GM06990 (cell line): Measurements from ENCODE around the gene STEAP3.

Experiments
- DNase-seq: peaks from one replicate; pipeline ENCODE4 v3.0.0-alpha.2; 2011; ENCODE audit not compliant: insufficient read length; ENCODE audit errors: extremely low read depth
- H3K27me3 ChIP-seq: replicated peaks from 2 replicates; pipeline ENCODE4 v1.6.0; 2011; ENCODE audit warnings: low read length; ENCODE audit not compliant: control insufficient read depth, insufficient read depth
- H3K36me3 ChIP-seq: 2 replicates; pipeline ENCODE4 v1.5.1; 2011; ENCODE audit warnings: low read length; ENCODE audit not compliant: control insufficient read depth, insufficient read depth
- H3K4me3 ChIP-seq: replicated peaks from 2 replicates; pipeline ENCODE4 v1.5.1; 2011; ENCODE audit warnings: low read depth, mild to moderate bottlenecking, control low read depth, low read length
- TF ChIP-seq, protein P1 (sequence below): IDR thresholded peaks from 2 replicates; pipeline ENCODE4 v1.5.1; 2011; ENCODE audit warnings: low read length, control low read depth, mild to moderate bottlenecking, inconsistent platforms; ENCODE audit not compliant: insufficient read depth, poor library complexity, severe bottlenecking

STEAP3 gene

GRCh38 chr2:119283873-119284331, 60.3 kb downstream of the STEAP3 start:
- no peak overlapping the region for H3K4me3 ChIP-seq
- TF ChIP-seq, protein P1, sequence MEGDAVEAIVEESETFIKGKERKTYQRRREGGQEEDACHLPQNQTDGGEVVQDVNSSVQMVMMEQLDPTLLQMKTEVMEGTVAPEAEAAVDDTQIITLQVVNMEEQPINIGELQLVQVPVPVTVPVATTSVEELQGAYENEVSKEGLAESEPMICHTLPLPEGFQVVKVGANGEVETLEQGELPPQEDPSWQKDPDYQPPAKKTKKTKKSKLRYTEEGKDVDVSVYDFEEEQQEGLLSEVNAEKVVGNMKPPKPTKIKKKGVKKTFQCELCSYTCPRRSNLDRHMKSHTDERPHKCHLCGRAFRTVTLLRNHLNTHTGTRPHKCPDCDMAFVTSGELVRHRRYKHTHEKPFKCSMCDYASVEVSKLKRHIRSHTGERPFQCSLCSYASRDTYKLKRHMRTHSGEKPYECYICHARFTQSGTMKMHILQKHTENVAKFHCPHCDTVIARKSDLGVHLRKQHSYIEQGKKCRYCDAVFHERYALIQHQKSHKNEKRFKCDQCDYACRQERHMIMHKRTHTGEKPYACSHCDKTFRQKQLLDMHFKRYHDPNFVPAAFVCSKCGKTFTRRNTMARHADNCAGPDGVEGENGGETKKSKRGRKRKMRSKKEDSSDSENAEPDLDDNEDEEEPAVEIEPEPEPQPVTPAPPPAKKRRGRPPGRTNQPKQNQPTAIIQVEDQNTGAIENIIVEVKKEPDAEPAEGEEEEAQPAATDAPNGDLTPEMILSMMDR, result no peak
- H3K27me3 ChIP-seq, result no peaks in the 10 kb centered on the region
- no peak for DNase-seq
- no peaks in the 10 kb centered on the region for H3K36me3 ChIP-seq

- no peak for DNase-seq
- H3K4me3 ChIP-seq, result no peak overlapping the region
- TF ChIP-seq, protein P1, result no peak
These were observed 63.0 kb downstream of the STEAP3 start for GRCh38 chr2:119286661-119287060.

DNA sequence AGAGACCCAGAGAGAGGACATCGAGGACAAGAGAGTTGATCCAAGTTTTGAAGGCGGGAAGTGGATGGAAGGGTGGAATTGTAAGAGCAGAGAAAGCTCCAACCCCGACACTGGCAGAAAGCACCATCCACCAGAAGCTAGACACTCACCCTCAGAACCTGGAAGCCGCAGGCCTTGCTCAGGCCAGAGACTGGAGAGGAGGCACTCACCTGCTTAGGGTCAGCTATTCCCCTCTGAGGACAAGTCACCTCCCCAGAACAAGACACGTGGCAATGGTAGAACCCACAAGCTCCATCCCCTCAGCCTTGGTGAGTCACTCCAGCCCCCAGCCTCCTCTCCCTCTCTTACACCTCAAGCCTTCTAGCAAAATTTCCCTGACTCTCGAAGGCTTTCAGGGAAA, 64.9 kb downstream of the STEAP3 start:
- TF ChIP-seq, protein P1, result no peak
- Histone ChIP-seq H3K36me3 (no peaks in the 10 kb centered on the region), H3K27me3 (no peaks in the 10 kb centered on the region), H3K4me3 (no peak overlapping the region)
- DNase-seq, result no peak

More at GRCh38 chr2:119286661-119287060, 63.0 kb downstream of the STEAP3 start:
- no peaks in the 10 kb centered on the region for H3K36me3 ChIP-seq
- no peaks in the 10 kb centered on the region for H3K27me3 ChIP-seq

GRCh38 chr2:119289093-119289492, 65.5 kb downstream of the STEAP3 start:
- no peaks in the 10 kb centered on the region for H3K36me3 ChIP-seq
- TF ChIP-seq, protein P1, result no peak
- no peak for DNase-seq
- H3K4me3 ChIP-seq, result no peak overlapping the region
- no peaks in the 10 kb centered on the region for H3K27me3 ChIP-seq

DNA sequence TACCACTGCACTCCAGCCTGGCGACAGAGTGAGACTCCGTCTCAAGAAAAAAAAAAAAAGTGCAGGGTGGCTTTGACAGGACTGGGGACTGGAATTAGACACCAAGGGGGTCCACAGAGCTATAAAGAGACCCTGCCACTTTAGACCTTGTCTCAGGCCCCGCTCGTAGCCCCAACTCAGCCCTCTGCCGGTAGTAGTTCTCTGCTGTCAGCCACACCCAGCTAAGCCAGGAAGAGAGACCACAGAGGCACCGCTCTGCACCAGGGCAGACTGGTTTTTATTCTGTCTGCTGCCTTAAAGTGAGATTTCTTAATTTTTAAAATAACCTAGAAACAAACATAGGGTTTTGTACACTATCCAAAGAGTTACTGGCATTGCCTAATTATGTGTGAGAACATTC, 66.0 kb downstream of the STEAP3 start:
- no peak for DNase-seq
- TF ChIP-seq, protein P1, result no peak
- Histone ChIP-seq H3K27me3 (no peaks in the 10 kb centered on the region), H3K36me3 (no peaks in the 10 kb centered on the region), H3K4me3 (no peak overlapping the region)
